Right lung (tissue), 10 donors: Measurements from ENCODE around the gene FBXO42. TPM values are rescaled to one million over a fixed set of nuclear protein-coding genes. Genes with fewer than 3 reads are reported as not detected.

Source experiments
- DNase-seq, 2 donors: peaks; one replicate each; pipeline ENCODE4 v3.0.0-alpha.2; 2013
- long read RNA-seq, 8 donors: transcript quantifications; one replicate each; lab custom pipeline, GENCODE V29; 2026
- polyA plus RNA-seq, 5 donors: library from polyadenylated mRNA; unstranded; fragments of 120-200 nt; gene quantifications; one replicate each; pipeline versions ENCODE4 v1.2.1 to v1.2.3, GENCODE V29; 2013; ENCODE audit warnings: inconsistent platforms in 1 of 5, low replicate concordance in 1 of 5; ENCODE audit not compliant: insufficient read length in 5 of 5, insufficient read depth in 1 of 5

The FBXO42 gene
- polyA plus RNA-seq = 10 to 100 TPM; 16.1 to 24.8 (median 22.7) TPM
- long read RNA-seq, donor 1, full-length matches to known transcripts = 5 of 5 reads
- long read RNA-seq, donor 1, partial matches to known transcripts = 0 of 5 reads
- long read RNA-seq, donor 1, other reads (novel, unspliced or antisense) = 0 of 5 reads
- long read RNA-seq, donor 2, full-length matches to known transcripts = 2 of 2 reads
- long read RNA-seq, donor 2, partial matches to known transcripts = 0 of 2 reads
- long read RNA-seq, donor 2, other reads (novel, unspliced or antisense) = 0 of 2 reads
- long read RNA-seq, donor 3, full-length matches to known transcripts = 1 of 10 reads
- long read RNA-seq, donor 3, partial matches to known transcripts = 9 of 10 reads
- long read RNA-seq, donor 3, other reads (novel, unspliced or antisense) = 0 of 10 reads
- long read RNA-seq, donor 4, full-length matches to known transcripts = 1 of 1 reads
- long read RNA-seq, donor 4, partial matches to known transcripts = 0 of 1 reads
- long read RNA-seq, donor 4, other reads (novel, unspliced or antisense) = 0 of 1 reads
- long read RNA-seq, donor 5, full-length matches to known transcripts = 3 of 3 reads
- long read RNA-seq, donor 5, partial matches to known transcripts = 0 of 3 reads
- long read RNA-seq, donor 5, other reads (novel, unspliced or antisense) = 0 of 3 reads
- long read RNA-seq, donor 6, full-length matches to known transcripts = 11 of 11 reads
- long read RNA-seq, donor 6, partial matches to known transcripts = 0 of 11 reads
- long read RNA-seq, donor 6, other reads (novel, unspliced or antisense) = 0 of 11 reads
- long read RNA-seq, donor 7, full-length matches to known transcripts = 7 of 7 reads
- long read RNA-seq, donor 7, partial matches to known transcripts = 0 of 7 reads
- long read RNA-seq, donor 7, other reads (novel, unspliced or antisense) = 0 of 7 reads
- long read RNA-seq, donor 8, full-length matches to known transcripts = 1 of 1 reads
- long read RNA-seq, donor 8, partial matches to known transcripts = 0 of 1 reads
- long read RNA-seq, donor 8, other reads (novel, unspliced or antisense) = 0 of 1 reads

DNA sequence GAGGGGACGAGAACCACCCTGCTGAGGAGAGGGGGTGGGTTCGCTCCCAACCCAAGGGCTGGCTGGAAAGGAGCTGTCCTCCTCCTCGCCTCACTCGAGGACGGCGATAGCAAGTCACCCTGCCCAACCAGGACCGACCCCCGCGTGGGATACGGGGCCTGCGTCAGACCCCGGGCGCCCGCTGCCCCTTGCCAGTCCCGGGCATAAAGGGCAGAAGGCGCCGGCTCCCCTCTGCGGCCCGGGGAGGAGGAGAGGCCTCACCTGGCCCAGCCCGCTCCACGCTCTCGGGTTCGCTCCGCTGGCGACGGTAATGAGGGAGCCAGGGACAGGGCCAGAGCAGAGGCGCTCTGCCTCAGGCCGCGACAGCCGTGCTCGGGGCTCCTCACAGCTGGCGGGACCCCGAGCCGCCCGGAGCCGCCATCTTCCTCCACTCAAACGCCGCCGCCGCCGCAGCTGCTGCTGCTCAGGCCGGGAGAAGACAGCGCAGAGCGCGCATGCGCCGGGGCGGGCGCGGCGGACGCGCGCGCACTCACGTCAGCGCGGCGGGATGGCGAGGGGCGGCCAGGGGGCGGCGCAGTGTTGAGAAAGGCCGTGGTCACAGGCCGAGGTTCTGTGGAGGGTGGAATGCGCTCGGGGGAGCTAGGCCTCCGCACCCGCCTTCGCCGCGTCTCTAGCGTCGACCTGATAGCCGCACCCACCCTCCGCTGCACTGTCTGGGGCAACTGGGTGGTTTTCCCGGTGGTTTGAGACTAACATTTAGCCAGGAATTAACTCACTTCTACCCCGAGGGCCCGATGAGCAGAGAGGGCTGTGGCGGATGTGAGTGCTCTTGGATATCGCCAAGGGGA is at the start of gene FBXO42:
Gene FBXO42 (minus strand): TSS at position 487 of the 848 bp plus-strand sequence. CDS start 37,062 bp downstream, outside the sequence.
- DNase-seq = peak; percentile 95 to 96

DNA sequence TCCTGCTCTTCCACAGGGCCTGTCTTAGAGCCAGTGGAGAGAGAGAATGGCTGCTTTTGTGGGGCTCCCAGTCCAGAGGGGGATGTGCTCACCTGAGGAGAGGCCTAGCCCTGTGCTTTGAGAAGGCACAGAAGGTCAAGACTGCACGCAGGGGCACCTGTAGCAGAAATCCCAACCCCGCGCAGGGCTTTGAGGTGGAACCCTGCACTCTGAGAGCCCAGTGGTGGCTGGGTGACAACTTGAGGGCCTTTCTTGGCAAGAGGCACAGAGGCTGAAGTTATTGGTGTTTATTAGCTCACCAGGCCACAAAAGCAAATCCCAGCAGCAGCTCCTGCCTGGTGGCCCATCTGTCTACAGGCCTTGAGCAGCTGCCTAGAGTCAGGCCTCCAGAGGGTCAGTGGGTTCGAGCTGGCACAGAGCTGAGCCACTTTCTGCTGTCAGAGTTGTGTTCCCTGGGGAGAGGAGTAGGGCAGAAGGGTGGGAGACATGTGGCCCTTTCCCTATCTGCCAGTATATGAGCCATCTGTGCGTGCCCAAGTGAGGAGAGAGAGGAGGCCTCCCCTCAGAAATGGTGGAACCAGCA is 46.2 kb upstream of the FBXO42 start:
- no peak for DNase-seq

DNA sequence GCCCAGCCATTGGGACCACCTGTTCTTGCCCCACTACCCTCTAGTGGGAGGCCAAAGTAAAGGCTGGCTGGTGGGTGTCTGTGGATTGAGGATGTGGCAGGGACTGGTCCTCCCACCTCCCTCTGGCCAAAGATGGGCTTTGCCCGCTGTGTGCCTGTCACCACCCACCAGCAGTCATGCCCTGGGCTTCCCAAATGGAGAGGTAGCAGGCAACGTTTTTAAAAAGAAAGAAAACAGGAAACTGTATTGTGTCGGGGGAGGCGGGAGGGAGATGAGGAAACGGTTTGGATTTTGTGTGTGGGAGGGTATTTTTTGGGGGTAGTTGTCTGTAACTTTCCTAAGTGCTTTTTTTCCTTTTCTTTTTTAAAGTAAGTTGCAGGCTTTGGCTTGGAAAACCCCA is 44.8 kb upstream of the FBXO42 start:
- DNase-seq = no peak

DNA sequence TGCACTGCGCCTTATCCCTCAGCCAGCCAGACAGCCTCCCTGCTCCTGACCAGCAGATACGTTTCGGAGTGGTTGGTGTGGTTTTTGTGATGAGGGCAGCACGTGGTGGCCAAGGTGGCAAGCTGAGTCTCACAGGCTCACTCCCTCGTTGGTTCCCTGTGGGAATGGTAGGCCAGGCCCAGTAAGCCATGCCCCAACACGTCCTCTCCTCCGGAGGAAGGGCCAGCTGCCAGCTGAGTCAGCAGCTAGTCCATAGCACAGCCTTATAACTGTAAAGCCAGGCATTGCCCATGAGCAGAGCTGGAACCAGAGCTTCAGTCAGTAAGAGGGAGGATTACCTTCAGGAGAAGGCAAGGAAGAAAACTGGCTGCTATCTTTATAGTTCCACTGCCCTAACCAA is 44.3 kb upstream of the FBXO42 start:
- DNase-seq = no peak

DNA sequence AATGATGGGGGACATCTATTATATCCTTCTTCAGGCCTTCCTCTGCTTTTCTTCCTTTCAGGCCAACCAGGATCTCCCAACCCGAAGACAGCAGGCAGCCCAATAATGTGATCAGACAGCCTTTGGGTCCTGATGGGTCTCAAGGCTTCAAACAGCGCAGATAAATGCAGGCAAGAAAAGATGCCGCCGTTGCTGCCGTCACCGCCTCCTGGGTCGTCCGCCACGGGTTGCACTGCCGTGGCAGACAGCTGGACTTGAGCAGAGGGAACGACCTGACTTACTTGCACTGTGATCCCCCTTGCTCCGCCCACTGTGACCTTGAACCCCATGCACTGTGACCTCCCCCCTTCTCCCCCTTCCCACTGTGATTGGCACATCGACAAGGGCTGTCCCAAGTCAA is 42.7 kb upstream of the FBXO42 start:
- no peak for DNase-seq

DNA sequence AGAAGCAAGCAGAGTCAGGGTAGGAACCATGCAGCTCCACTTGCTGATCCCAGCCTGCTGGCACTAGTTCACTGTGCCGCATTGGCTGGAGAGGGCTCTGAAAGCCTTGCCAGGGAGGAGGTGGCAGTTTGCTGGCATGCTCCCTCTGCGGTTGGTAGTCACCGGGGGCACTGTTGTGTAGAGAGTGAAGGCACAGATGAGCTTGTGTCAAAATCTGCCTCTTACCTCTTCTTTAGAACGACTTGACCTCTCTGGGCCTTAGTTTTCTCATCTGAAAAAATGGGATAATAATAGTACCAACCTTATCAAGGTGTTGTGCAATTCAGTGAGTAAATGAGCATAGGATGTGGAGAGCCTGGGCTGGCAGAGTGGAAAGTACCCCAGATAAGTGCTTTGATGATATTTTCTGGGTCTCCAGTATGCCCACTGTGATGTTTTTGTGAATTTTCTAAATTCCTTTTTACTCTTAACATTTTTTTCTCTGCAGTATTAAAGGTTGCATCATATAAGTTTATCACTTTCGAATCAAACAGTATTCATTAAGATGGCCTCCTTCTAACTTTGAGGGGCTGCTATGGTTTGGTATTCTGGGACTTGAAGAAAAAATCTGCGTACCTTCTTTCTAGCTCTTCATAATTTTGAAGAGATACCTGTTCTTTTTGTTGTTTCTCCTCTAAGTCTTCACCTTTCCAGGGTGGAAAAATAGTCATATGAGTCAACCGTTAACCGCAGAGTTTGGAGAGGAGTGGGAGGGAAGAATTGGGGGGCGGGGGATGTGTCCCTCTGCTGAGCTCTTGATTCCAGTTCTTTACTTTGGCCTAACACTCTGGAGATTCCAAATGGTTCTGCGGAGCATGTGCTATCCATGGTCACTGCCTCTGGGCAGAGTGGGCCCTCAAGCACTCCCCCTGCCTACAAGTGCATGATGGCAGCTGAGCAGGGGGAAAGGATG is 41.6 kb upstream of the FBXO42 start:
- DNase-seq = no peak

DNA sequence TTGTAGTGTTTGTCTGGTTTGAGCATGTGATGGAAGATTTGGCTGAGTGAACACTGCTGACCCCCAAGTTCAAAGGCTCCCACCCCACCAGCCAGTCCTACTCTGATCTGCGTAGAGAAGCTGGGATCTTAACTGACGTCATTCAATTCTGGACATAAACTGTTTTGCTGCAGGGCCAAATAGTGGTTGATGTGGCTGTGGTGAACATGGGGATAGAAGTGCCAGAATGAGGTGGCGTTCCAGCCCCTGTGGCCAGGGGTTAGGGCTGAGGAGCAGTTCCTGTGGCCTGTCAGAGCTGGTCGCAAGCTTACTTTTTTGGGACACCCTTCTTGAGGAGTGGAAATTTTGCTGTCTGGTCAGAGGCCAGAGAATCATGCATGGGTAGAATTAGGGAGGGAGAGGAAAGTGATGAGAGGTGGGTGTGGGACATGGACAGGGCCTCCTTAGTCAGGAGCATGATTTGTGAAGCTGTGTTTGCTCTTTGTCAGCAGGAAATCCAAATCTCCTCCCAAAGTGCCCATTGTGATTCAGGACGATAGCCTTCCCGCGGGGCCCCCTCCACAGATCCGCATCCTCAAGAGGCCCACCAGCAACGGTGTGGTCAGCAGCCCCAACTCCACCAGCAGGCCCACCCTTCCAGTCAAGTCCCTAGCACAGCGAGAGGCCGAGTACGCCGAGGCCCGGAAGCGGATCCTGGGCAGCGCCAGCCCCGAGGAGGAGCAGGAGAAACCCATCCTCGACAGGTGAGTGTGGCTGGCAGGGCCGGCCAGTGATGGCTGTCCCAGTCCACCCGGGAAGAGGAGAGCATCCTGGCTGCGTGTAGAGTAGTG is 40.7 kb upstream of the FBXO42 start:
- DNase-seq = no peak

DNA sequence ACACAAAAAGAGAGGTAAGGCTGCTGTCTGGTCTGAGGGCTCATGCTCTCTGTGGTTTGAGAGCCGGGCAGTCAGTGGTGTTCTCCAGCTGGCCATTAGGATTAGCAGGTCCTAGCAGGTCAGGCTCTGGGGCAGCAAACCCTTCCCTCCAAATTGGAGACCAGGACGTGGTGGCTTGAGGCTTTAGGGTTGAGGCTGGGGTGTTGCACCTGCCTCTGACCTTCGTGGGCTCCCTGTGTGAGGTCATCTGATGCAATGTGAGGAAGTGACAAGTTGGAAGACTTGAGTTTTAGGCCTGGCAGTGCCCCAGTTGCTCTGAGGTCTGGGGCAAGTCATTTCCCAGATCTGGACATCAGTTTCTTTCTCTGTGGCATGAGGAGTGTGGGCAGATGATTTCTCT is 39.1 kb upstream of the FBXO42 start:
- DNase-seq = no peak

DNA sequence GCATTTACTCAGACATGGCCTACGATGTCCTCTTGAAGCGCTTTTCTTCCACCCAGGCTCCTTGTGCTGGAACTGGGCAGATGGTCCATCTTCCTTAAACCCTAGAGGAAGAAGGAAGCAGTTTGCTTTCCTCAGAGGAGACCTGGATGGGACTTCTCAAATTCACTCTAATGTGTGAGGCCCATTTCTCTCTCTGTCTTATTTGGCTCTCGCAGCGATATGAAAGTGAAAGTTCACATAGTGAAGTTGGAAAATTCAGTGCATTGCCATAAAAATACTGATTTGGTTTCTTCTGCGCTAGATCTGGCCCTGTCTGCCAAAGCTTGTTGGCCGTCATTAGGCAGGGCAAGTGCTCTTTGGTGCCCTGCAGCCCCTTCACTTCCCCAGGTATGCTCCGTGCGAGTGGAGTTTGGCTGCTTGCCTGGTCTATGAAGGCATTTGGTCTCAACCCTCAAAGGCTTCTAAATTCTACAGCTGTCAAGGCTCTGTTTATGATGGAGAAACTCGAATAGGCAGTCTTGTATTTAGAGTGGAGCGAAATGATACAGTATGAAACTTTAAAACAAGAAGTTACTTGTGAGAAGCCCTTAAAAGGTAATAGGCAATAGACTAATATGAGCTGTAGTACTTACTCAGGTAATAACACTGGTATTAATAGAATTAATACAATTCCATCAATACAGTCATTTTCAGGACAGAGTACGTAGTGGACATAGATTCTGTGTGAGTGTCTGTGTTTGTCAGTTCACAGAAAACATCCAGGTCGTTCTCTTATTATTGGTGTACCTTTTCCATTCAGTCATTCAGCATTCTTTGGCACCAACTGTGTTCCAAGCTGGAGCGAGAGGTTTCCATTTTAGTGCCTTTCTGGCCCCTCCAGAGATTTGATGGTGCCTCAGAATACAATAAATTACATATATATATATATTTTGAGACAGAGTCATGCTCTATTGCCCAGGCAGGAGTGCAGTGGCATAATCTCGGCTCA is 35.2 kb upstream of the FBXO42 start:
- DNase-seq = peak; percentile 57

DNA sequence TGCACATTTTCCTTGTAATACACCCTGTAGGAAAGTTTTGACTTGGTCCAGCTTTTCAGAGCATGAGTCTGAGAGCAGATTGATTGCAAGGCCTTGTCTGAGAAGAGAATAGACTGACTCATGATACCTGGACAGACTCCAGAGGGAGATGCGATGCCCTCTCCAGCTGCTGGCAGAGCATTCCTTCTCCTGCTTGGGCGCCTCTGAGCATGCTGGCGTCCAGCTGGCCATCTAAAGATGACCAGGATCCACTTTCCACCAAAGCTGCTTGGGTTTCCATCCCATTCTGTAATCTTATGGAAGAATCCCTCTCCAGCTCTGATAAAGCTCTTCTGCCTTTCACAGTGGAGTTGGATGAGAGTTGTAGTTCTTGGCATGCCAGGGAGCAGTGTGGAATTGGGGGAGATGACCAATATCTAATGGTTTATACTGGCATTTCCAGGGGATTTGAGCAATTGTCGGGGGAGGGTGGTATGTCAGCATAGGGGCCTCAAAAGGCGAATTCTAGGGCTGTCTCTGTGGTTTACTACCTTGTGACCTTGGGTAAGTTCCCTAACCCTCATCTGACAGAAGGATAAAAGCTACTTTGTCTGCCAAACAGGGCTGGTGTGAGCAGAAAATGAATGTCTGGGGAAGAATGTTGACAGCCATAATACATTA is 34.3 kb upstream of the FBXO42 start:
- DNase-seq = no peak

DNA sequence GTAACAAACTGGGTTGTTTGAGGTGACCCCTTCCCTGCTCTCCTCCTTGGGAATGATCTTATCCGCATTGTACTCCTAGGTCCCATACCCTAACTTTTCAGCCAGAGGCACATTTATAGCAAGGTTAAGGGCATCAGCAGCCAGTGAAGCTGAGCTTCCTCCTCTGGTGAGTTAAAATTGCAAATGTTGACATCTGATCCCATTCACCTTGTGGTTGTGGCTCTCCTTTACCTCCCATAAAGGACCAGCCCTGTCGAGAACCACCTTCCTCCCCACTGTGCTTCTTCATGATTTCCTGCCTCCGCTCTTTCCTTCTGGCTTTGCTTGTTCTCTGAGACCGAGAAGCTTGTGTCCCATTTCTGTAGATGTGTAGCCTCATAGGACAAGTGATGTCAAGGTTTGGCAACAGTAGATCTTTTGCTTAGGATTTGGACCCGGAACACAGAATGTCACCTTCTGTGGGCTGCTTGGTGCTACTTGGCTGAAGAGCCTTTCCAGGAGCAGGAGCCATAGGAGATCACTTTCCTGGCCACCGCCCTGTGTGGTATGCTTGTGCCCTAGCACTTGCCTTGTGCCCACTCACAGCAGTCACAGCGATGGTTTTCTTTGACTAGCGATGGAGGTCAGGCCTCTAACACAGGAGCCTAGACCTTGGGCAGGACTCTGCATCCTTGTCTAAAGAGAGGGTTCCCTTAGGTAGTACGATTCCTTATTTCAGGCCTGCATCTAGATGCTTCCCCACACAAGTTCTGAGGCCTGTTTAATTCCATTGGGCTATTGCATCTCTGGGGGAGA is 33.6 kb upstream of the FBXO42 start:
- no peak for DNase-seq

DNA sequence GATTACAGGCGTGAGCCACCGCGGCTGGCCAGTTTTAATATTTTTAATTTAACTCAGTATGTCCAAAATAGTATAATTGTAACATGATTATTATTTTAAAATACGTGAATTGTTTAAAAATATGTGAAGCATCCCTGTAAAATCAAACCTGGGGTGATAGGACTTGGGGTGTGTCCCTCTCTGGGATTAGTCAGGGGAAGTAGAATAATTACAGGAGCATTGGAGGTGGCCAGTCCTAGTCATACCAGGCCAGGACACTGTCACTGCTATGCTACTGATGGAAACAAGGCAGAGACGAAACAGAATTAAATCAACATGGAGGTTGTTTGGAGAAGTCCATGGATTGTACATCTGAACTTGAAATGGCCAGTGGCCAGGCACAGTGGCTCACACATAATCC is 31.6 kb upstream of the FBXO42 start:
- no peak for DNase-seq

DNA sequence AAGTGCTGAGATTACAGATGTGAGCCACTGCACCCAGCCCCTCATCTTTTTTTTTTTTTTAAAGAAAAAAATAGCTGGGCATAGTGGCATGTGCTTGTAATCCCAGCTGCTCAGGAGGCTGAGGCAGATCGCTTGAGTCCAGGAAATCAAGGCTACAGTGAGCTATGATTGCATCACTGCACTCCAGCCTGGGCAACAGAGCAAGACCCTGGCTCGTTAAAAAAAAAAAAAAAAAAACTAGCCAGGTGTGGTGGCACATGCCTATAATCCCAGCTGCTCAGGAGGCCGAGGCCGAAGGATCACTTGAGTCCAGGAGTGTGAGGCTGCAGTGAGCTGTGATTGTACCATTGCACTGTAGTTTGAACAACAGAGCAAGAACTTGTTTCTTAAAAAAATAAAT is 28.6 kb upstream of the FBXO42 start:
- DNase-seq = no peak

DNA sequence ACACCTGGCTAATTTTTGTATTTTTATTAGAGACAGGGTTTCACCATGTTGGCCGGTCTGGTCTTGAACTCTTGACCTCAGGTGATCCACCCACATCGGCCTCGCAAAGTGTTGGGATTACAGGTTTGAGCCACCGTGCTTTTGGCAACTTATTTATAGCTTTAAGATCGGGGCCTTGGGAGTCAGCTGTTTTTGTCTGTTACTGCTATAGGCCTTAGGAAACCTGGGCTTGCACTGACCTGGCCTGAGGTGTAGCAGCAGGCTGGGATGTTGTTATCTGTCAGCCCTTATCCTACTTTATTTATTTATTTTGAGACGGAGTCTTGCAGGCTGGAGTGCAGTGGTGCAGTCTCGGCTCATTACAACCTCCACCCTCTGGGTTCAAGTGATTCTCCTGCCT is 26.2 kb upstream of the FBXO42 start:
- no peak for DNase-seq

DNA sequence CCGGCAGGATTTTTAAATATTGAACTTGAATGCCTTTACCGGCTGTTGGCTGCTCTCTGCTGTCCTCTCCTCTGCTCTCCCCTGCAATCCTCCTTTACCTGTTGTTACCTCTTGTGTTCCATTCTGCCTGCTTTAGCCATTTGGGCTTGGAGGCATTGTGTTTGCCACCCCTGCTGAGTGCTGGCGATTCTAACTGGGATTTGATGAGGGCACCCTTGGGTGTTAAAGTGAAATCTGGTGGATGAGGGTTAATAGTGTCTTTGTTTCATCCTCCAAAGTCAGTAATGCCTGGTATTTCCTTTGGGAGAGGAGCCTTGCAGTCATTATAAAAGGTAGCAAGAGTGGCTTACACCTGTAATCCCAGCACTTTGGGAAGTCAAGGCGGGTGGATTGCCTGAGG is 24.7 kb upstream of the FBXO42 start:
- DNase-seq = no peak
